OCI-LY7 (cell line): ENCODE measurements around the gene CARD14.

Source experiments
- CTCF ChIP-seq: fragments of 200-600 bp; sonication (generic); conservative IDR thresholded peaks from 2 replicates; pipeline ENCODE4 v1.5.1; 2014; ENCODE audit warnings: mild to moderate bottlenecking, antibody characterized with exemption, low read length, moderate library complexity, mixed read lengths
- EZH2phosphoT487 ChIP-seq: fragments of 200-600 bp; sonication (generic); IDR thresholded peaks from 2 replicates; pipeline ENCODE4 v1.6.1; 2018; ENCODE audit warnings: low read depth, borderline replicate concordance, mild to moderate bottlenecking, mixed run types, antibody characterized with exemption, low read length, moderate library complexity, mixed read lengths

GRCh38 chr17:80133626-80133970, 36.2 kb upstream of the CARD14 start:
- no peak for TF ChIP-seq CTCF
- TF ChIP-seq EZH2phosphoT487, result no peak
